Esophagus squamous epithelium (tissue), 4 donors: ENCODE results near the gene PNPLA2.

Experiments used
- POLR2A ChIP-seq, 4 donors: fragments of 450-650 bp; IDR thresholded peaks; one replicate each; pipeline ENCODE4 v1.6.1; 2017; ENCODE audit warnings: antibody characterized with exemption in 4 of 4, mild to moderate bottlenecking in 4 of 4, moderate library complexity in 3 of 4
- TF ChIP-seq, protein P1 (sequence below), 6 experiments: fragments of 450-650 bp in 4 of 6; fragments of 200-600 bp in 2 of 6; sonication (generic) in 2 of 6; IDR thresholded peaks; one replicate each; pipeline ENCODE4 v1.5.1; 2016 to 2019; ENCODE audit warnings: antibody characterized with exemption in 6 of 6, mild to moderate bottlenecking in 4 of 6, moderate library complexity in 4 of 6

DNA sequence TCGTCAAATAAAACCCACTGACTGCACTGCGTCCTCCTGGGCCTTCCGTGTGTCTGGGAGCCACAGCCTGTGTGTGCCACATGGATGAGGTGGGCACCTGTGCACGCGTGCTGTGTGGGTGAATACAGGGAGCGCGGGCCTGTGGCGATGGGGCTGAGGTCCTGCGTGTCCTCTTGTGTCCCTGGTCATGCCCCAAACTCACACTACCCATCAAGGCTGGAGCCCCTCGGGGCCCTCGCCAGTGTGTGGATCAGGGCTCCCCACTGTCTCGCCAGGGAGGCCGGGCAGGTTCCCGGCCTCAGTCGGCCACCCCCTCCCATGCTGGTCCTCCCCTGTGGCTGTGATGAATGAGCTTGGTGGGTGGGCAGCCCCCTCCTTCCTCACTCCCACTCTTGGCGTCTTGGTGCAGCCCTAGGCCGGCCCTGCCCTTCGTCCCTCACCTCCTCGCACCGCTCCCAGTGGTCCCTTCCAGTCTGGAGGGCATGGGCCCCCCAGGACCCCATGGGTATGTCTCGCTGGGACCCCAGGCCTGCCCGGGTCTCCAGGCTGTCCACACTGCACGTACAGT, 13.3 kb downstream of the PNPLA2 start:
- TF ChIP-seq, protein P1, sequence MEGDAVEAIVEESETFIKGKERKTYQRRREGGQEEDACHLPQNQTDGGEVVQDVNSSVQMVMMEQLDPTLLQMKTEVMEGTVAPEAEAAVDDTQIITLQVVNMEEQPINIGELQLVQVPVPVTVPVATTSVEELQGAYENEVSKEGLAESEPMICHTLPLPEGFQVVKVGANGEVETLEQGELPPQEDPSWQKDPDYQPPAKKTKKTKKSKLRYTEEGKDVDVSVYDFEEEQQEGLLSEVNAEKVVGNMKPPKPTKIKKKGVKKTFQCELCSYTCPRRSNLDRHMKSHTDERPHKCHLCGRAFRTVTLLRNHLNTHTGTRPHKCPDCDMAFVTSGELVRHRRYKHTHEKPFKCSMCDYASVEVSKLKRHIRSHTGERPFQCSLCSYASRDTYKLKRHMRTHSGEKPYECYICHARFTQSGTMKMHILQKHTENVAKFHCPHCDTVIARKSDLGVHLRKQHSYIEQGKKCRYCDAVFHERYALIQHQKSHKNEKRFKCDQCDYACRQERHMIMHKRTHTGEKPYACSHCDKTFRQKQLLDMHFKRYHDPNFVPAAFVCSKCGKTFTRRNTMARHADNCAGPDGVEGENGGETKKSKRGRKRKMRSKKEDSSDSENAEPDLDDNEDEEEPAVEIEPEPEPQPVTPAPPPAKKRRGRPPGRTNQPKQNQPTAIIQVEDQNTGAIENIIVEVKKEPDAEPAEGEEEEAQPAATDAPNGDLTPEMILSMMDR (IDR thresholded peaks at IDR 0.05), result no peak
- no peak for TF ChIP-seq POLR2A (IDR thresholded peaks at IDR 0.05)
